GM19324 (cell line): Measurements from ENCODE around the gene SCCPDH.
A peak's percentile ranks its signal among the peaks of the same experiment; 100 is the strongest.
"Not testable (repeated sequence)": the region's sequence is repeated elsewhere in the genome, so short reads cannot be mapped to it uniquely, and the experiment has no call there.

Source experiments
- ATAC-seq: cut with Tn5 transposase; IDR thresholded peaks from one replicate; pipeline ENCODE4 v1.9.1; 2021; ENCODE audit warnings: mild to moderate bottlenecking, moderate library complexity; ENCODE audit not compliant: unreplicated experiment, low FRiP score

Gene SCCPDH

GRCh38 chr1:246746155-246746554 lies 21.9 kb downstream of the SCCPDH start:
- not testable (repeated sequence) for ATAC-seq

- no peak for ATAC-seq
These were observed 23.8 kb downstream of the SCCPDH start for GRCh38 chr1:246748006-246748405.

GRCh38 chr1:246748867-246749266 lies 24.7 kb downstream of the SCCPDH start:
- ATAC-seq, result no peak

- no peak for ATAC-seq
These were observed 26.5 kb downstream of the SCCPDH start for GRCh38 chr1:246750752-246751151.

- ATAC-seq, result peak; percentile 80
These were observed 29.7 kb downstream of the SCCPDH start for GRCh38 chr1:246753670-246754535.

GRCh38 chr1:246755419-246755818 lies 31.2 kb downstream of the SCCPDH start:
- no peak for ATAC-seq

- no peak for ATAC-seq
These were observed 36.5 kb downstream of the SCCPDH start for GRCh38 chr1:246760422-246761347.

GRCh38 chr1:246761396-246761795 lies 37.2 kb downstream of the SCCPDH start:
- ATAC-seq, result no peak

- ATAC-seq, result no peak
These were observed 41.3 kb downstream of the SCCPDH start for GRCh38 chr1:246765521-246765920.

GRCh38 chr1:246768403-246769020 lies 44.3 kb downstream of the SCCPDH start:
- no peak for ATAC-seq

GRCh38 chr1:246769306-246769705 lies 45.1 kb downstream of the SCCPDH start:
- no peak for ATAC-seq

- no peak for ATAC-seq
These were observed 47.2 kb downstream of the SCCPDH start for GRCh38 chr1:246771366-246771765.

- no peak for ATAC-seq
These were observed 48.5 kb downstream of the SCCPDH start for GRCh38 chr1:246772686-246773085.

GRCh38 chr1:246773213-246773641 lies 49.0 kb downstream of the SCCPDH start:
- ATAC-seq, result peak; percentile 98

- no peak for ATAC-seq
These were observed 51.5 kb downstream of the SCCPDH start for GRCh38 chr1:246775531-246776385.

- ATAC-seq, result no peak
These were observed 52.7 kb downstream of the SCCPDH start for GRCh38 chr1:246776923-246777322.

- ATAC-seq, result no peak
These were observed 54.5 kb downstream of the SCCPDH start for GRCh38 chr1:246778663-246779062.

- ATAC-seq, result no peak
These were observed 55.5 kb downstream of the SCCPDH start for GRCh38 chr1:246779561-246780175.

GRCh38 chr1:246780264-246780663 lies 56.1 kb downstream of the SCCPDH start:
- no peak for ATAC-seq
